GM18951 (cell line): ENCODE measurements around the gene TPSB2.
"Not testable (repeated sequence)": the region's sequence is repeated elsewhere in the genome, so short reads cannot be mapped to it uniquely, and the experiment has no call there.

Experiments
- POLR2A ChIP-seq: IDR thresholded peaks from 4 replicates; pipeline ENCODE4 v1.6.1; 2011; ENCODE audit warnings: mild to moderate bottlenecking; ENCODE audit not compliant: insufficient read length, insufficient read depth; ENCODE audit errors: extremely low read depth
- in situ Hi-C: fragments of 300-500 bp; cut with MboI; formaldehyde crosslinking; loops from one replicate; pipeline ENCODE4 v1.12.0; 2022; ENCODE audit warnings: low sequenced_read_pairs, mixed read lengths, inconsistent platforms; ENCODE audit not compliant: unreplicated experiment

The TPSB2 gene

DNA sequence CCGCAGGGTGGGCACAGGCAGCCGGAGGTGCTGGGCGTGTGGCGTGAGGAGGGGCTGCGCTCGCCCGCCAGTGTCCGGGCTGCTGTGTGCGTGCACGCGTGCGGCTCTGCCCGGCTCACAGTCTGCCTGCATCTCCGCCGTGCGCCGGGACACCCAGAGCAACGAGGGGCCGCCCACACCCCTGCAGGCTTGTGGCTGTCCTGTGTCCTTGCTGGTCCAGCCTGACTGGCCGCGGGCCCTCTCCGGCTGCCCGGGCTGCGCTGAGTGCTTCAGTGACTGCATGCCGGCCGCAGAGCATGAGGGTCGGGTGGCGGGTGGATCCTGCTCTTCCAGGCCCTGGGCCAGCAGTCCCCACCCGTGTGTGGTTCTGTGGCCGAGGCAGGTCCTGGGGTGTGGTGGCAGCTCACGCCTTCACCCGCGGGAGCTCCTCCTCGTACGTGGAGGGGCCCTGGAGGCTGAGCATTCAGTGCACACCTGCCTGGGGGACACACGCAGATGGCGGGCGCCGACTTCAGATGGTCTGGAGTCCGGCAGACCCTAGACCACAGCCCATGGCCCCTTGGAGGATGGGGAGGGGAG is 17.3 kb downstream of the TPSB2 start:
- in situ Hi-C loops = no loop called here
- TF ChIP-seq POLR2A = no peak

DNA sequence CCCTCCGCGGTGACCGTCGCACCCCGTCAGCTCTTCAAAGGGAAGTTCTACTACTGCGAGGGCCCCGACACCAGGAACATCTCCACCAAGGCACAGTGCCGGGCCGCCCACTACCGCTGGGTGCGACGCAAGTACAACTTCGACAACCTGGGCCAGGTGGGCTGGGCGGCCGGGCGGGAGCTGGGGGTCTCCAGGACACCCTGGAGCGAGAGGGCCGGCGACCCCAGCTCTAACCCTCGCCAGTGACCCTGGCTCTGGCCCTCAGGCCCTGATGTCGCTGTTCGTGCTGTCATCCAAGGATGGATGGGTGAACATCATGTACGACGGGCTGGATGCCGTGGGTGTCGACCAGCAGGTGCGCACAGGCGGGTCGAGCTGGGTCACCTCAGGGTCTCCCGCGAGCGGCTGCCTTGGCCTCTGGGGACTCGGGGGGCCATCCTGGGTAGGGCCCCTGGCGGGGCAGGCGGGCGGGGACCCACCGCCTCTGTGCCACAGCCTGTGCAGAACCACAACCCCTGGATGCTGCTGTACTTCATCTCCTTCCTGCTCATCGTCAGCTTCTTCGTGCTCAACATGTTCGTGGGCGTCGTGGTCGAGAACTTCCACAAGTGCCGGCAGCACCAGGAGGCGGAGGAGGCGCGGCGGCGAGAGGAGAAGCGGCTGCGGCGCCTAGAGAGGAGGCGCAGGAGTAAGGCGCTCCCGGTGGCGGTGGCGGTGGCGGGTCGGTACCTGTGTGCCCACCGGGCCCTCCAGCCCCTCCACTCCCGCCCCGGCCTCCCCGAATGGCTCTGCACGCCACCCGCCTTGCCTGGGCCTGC is 18.3 kb downstream of the TPSB2 start:
- in situ Hi-C loops = no loop called here
- TF ChIP-seq POLR2A = no peak

DNA sequence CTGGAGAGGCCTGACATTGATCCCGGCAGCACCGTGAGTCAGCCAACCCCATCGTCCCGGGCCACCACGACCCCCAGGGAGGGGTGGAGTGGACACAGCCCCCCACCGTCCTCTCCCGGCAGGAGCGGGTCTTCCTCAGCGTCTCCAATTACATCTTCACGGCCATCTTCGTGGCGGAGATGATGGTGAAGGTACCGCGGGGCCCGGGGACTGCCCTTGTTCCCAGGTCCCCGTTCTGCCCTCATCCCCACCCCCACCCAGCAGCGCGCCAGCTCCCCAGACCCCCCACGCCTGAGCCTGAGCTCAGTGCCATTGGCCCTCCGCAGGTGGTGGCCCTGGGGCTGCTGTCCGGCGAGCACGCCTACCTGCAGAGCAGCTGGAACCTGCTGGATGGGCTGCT is 19.5 kb downstream of the TPSB2 start:
- no peak for TF ChIP-seq POLR2A
- in situ Hi-C loops = no loop called here

DNA sequence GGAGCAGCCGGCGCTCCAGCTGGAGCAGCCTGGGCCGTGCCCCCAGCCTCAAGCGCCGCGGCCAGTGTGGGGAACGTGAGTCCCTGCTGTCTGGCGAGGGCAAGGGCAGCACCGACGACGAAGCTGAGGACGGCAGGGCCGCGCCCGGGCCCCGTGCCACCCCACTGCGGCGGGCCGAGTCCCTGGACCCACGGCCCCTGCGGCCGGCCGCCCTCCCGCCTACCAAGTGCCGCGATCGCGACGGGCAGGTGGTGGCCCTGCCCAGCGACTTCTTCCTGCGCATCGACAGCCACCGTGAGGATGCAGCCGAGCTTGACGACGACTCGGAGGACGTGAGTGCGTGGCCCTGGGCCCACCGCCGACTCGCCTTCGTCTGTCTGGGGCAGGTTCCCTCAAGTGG is 20.9 kb downstream of the TPSB2 start:
- no peak for TF ChIP-seq POLR2A
- in situ Hi-C loops = no loop called here

DNA sequence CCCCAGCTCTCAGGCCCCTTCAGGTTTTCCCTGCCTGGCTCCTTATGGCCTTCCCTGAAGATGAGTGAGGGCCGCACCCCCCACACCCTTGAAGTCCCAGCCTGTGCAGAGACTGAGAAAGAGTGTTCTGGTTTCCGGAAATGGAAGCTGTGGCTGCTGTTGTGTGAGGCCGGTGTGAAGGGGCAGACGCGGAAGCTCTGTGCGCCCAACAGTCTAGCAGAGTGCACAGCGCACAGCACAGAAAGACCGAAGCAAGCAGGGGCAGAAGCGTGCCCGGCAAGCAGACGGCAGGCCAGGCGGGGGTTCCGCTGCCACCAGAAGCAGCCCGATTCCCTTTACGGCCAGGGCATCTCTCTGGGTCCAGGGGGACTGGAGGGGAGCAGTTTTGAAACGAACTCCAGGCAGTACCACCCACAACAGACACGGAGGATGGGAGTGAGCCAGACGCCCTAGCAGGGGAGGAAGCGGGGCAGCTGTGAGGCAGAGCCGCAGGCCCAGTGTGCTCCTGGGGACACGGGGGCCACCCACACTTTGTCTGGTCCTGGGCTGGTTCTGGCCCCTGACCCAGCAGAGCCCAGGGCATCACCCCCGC is 21.6 kb downstream of the TPSB2 start:
- in situ Hi-C loops = no loop called here

DNA sequence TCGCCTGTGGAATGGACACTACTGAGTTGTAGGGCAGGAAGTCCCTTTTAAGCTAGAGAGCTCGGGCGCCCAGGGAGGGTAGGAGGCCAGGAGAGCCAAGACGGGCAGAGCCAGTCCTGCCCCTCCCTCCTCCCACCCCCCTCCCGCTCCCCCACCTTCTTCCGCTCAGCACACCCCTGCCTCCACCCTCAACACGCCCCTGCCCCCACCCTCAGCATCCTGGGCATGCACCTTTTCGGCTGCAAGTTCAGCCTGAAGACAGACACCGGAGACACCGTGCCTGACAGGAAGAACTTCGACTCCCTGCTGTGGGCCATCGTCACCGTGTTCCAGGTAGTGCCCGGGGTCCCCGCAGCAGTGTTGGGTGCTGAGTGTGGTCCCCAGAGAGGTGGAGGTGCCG is 23.2 kb downstream of the TPSB2 start:
- in situ Hi-C loops = no loop called here
- TF ChIP-seq POLR2A = no peak

More for the DNA sequence above, 21.6 kb downstream of the TPSB2 start:
- TF ChIP-seq POLR2A = no peak

DNA sequence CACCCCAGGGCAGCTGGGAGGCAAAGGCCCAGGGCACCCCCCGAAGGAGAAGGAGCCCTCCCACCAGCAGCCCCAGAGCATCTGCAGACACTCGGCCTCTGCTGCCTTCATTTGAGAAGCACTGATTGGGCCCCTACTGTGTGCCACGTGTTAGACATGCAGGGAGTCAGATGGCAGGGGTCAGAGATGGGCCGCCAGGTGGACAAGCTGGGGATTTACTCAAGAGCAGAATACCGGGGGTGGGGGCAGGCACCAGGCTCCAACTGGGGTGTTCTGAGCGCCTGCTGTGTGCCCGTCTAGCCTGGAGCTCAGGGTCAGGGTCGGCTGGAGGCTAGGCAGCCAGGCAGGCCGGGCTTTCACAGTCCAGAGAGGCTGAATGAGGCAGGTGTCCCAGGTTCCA is 23.7 kb downstream of the TPSB2 start:
- TF ChIP-seq POLR2A = no peak
- in situ Hi-C loops = no loop called here

DNA sequence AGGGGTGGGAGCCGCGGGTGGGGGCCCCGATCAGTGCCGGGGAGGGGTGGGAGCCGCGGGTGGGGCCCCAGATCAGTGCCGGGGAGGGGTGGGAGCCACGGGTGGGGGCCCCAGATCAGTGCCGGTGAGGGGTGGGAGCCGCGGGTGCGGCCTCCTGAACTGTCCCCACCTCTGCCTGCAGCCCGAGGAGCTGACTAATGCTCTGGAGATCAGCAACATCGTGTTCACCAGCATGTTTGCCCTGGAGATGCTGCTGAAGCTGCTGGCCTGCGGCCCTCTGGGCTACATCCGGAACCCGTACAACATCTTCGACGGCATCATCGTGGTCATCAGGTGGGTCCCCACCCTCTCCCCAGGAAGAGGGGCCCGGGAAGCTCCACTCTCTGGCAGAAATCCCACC is 25.1 kb downstream of the TPSB2 start:
- in situ Hi-C loops = no loop called here
- TF ChIP-seq POLR2A = no peak

DNA sequence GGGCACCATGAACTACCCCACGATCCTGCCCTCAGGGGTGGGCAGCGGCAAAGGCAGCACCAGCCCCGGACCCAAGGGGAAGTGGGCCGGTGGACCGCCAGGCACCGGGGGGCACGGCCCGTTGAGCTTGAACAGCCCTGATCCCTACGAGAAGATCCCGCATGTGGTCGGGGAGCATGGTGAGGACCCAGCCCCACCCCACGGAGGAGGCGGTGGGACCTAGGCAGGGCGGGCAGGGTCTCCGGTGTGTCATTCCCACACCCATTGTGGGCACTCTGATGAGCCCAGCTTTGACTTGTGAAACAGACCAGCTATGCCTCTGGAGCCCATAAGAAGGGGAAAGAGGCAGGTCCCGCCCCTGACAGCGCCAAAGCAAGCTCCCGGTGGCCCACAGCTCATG is 27.7 kb downstream of the TPSB2 start:
- TF ChIP-seq POLR2A = no peak
- in situ Hi-C loops = no loop called here

DNA sequence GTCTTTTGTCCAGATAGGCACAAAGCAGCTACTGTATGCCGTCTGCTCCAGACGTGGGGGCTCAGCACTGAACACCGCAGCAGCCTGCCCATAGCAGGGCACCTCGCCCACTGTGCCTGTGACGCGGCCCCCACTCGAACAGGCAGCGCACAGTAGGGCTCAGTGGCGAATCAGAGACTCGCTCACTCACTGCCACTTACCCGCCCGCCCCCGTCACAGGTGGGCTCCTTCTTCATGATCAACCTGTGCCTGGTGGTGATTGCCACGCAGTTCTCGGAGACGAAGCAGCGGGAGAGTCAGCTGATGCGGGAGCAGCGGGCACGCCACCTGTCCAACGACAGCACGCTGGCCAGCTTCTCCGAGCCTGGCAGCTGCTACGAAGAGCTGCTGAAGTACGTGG is 28.5 kb downstream of the TPSB2 start:
- in situ Hi-C loops = no loop called here
- TF ChIP-seq POLR2A = no peak

DNA sequence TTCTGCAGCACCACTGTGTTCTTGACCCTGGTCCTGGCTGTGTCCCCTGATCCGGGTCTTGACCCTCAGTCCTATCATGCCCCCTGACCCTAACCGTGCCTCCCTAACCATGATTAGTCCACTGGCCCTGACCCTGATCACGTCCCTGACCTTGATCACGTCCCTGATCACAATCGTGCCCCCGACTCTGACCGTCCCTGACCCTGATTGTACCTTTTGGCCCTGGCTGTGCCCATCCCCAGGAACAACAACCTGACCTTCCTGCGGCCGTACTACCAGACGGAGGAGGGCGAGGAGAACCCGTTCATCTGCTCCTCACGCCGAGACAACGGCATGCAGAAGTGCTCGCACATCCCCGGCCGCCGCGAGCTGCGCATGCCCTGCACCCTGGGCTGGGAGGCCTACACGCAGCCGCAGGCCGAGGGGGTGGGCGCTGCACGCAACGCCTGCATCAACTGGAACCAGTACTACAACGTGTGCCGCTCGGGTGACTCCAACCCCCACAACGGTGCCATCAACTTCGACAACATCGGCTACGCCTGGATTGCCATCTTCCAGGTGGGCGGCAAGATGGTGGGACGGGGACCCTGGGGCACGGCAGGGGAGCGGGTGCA is 29.9 kb downstream of the TPSB2 start:
- in situ Hi-C loops = no loop called here

DNA sequence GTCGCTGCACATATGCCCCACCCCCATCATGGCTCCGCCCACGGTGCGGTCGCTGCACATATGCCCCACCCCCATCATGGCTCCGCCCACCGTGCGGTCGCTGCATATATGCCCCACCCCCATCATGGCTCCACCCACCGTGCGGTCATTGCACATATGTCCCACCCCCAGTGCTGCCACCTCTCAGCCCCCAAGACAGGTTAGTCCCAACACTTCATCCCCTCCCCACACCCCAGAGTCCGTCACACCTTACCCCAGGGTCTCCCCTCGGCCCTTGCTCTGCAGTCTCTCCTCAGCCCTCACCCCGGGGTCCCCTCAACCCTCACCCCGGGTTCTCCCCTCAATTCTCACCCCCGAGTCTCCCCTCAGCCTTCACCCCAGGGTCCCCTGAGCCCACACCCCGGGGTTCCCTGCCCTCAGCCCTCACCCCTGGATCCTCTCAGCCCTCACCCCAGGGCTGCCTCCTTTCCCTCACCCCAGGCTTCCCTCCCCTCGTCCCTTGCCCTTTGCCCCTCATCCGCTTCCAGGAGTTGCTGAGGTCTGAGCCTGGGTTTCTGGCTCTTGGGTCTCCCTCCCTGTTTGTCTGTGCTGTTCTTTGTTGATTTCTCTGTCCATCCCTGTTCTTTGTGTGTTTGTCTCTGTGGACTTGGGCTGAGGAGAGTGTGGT is 30.5 kb downstream of the TPSB2 start:
- TF ChIP-seq POLR2A = no peak
- in situ Hi-C loops = no loop called here

More for the DNA sequence above, 29.9 kb downstream of the TPSB2 start:
- TF ChIP-seq POLR2A = no peak

DNA sequence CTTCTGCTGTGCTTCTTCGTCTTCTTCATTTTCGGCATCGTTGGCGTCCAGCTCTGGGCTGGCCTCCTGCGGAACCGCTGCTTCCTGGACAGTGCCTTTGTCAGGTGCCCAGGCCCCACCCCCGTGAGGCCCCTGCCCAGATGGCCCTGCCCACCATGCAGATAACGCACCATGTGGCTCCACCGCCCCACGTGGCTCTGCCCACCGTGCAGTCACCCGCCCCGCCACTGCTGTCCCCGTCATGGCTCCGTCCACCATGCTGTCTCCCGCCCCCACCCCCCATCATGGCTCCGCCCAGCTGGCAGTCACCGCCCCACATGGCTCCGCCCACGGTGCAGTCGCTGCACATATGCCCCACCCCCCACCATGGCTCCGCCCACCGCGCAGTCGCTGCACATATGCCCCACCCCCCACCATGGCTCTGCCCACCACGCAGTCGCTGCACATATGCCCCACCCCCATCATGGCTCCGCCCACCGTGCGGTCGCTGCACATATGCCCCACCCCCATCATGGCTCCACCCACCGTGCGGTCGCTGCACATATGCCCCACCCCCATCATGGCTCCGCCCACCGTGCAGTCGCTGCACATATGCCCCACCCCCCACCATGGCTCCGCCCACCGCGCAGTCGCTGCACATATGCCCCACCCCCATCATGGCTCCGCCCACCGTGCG is 31.2 kb downstream of the TPSB2 start:
- in situ Hi-C loops = not testable (repeated sequence)
